Measurements from ENCODE around the gene ZBED4. TPM values are rescaled to one million over a fixed set of nuclear protein-coding genes. Genes with fewer than 3 reads are reported as not detected.
A peak's percentile ranks its signal among the peaks of the same experiment; 100 is the strongest.
"Not testable (repeated sequence)": the region's sequence is repeated elsewhere in the genome, so short reads cannot be mapped to it uniquely, and the experiment has no call there.

Gene ZBED4
- total RNA-seq, 1 experiment from 2014 or later, result 31.5 TPM

DNA sequence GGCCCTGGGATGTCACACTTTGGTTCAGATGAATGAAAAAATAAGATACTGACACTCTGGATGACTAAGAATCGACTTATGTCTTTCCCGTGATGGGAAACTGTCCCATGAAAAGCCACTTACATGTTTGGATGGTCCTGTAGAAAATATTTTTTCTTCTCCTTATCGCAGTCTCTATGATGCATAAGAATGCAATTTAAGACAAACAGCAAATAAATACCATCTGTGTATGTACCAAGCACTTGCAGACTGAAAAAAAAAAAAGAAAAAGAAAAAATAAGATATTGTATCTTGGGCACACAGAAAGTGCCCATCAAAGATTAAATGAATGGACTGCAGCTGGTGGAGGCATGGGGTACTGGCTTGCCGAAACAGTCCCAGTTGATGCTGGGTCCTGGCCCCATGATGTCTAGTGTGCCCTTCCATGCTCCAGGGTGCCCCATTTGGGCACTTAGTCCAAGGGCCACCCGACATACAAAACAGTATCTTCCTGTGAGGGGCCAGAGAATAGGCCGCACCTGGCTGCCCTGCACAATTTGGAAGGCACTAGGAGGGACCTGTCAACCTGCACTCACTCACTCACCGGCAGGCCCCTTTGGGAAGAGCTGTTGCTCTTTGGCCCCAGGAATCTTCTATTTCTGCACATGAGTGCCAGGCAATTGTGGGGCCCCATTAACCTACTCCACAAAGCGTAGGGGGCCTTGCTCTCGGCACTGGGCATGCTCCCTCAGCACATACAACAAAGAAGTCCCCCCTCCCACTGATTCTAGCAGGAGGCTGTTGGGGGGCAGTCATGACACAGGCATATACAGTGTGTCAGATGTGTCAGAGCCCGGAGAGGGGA lies 2.5 kb upstream of the ZBED4 start:
- no peak overlapping the region for H3K4me3 ChIP-seq (ENCODE audit: low read depth, low read length, poor library complexity, severe bottlenecking)
- peaks cover 12% of the 10 kb centered on the region for H3K4me1 ChIP-seq (ENCODE audit: insufficient read depth, low read length, poor library complexity, severe bottlenecking)
- CTCF ChIA-PET, result no interaction called here
- DNase-seq (ENCODE audit: low spot score), result no peak
- H3K27me3 ChIP-seq (replicated peaks; ENCODE audit: insufficient read depth, low read depth, low read length, poor library complexity), result peaks cover 43% of the 10 kb centered on the region
- H3K9me3 ChIP-seq (ENCODE audit: low read depth, low read length, poor library complexity, severe bottlenecking), result no peaks in the 10 kb centered on the region
- intact Hi-C loops (cut with micrococcal nuclease; ENCODE audit: unreplicated experiment), result no loop called here
- POLR2A ChIA-PET (ENCODE audit: low non-redundant PET), result no interaction called here
- H3K27ac ChIP-seq (ENCODE audit: low read depth, low read length, poor library complexity, severe bottlenecking), result no peak overlapping the region
- no peak for TF ChIP-seq CTCF (conservative IDR thresholded peaks at IDR 0.05; ENCODE audit: low read depth, low read length)
- no peak for TF ChIP-seq EZH2 (IDR thresholded peaks at IDR 0.05; ENCODE audit: borderline replicate concordance, low read depth, low read length, poor library complexity, severe bottlenecking)
- H3K36me3 ChIP-seq (ENCODE audit: insufficient read depth, low read length, poor library complexity, severe bottlenecking), result no peaks in the 10 kb centered on the region
- BruUV-seq (replicated peaks), result no TSS peak

DNA sequence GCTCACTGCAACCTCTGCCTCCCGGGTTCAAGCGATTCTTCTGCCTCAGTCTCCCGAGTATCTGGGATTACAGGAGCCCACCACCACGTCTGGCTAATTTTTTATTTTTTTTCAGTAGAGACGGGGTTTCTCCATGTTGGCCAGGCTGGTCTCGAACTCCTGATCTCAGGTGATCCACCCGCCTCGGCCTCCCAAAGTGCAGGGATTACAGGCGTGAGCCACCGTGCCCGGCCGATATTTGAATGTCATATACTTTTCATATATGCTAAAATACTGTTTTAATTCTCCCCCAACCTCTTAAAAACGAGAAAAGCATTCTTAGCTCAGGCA lies 1.1 kb upstream of the ZBED4 start:
- POLR2A ChIA-PET (ENCODE audit: low non-redundant PET); DNase-seq (ENCODE audit: low spot score); H3K36me3 ChIP-seq (ENCODE audit: insufficient read depth, low read length, poor library complexity, severe bottlenecking); H3K9me3 ChIP-seq (ENCODE audit: low read depth, low read length, poor library complexity, severe bottlenecking); intact Hi-C loops (cut with micrococcal nuclease; ENCODE audit: unreplicated experiment); CTCF ChIA-PET; BruUV-seq (replicated peaks): not testable (repeated sequence)
- Histone ChIP-seq H3K4me3 (ENCODE audit: low read depth, low read length, poor library complexity, severe bottlenecking) (peak overlapping the region; percentile 84), H3K4me1 (ENCODE audit: insufficient read depth, low read length, poor library complexity, severe bottlenecking) (peaks cover 12% of the 10 kb centered on the region), H3K27ac (ENCODE audit: low read depth, low read length, poor library complexity, severe bottlenecking) (peak overlapping the region; percentile 88), H3K27me3 (replicated peaks; ENCODE audit: insufficient read depth, low read depth, low read length, poor library complexity) (peaks cover 35% of the 10 kb centered on the region)

GRCh38 chr22:49853981-49854831 lies 562 bp downstream of the ZBED4 start:
- Histone ChIP-seq H3K4me3 (ENCODE audit: low read depth, low read length, poor library complexity, severe bottlenecking) (peak overlapping the region; percentile 73), H3K4me1 (ENCODE audit: insufficient read depth, low read length, poor library complexity, severe bottlenecking) (peaks cover 12% of the 10 kb centered on the region), H3K9me3 (ENCODE audit: low read depth, low read length, poor library complexity, severe bottlenecking) (no peaks in the 10 kb centered on the region), H3K36me3 (ENCODE audit: insufficient read depth, low read length, poor library complexity, severe bottlenecking) (no peaks in the 10 kb centered on the region), H3K27ac (ENCODE audit: low read depth, low read length, poor library complexity, severe bottlenecking) (peak overlapping the region; percentile 63), H3K27me3 (replicated peaks; ENCODE audit: insufficient read depth, low read depth, low read length, poor library complexity) (peaks cover 18% of the 10 kb centered on the region)
- POLR2A ChIA-PET (ENCODE audit: low non-redundant PET), result no interaction called here
- BruUV-seq (replicated peaks), result no TSS peak
- TF ChIP-seq CTCF (conservative IDR thresholded peaks at IDR 0.05; ENCODE audit: low read depth, low read length) (no peak), EZH2 (IDR thresholded peaks at IDR 0.05; ENCODE audit: borderline replicate concordance, low read depth, low read length, poor library complexity, severe bottlenecking) (no peak)
- peak; percentile 36 for DNase-seq (ENCODE audit: low spot score)
- intact Hi-C loops (cut with micrococcal nuclease; ENCODE audit: unreplicated experiment), result no loop called here
- CTCF ChIA-PET, result no interaction called here

Measured in A673 (cell line).